ENCODE results near the gene ARHGAP31.
"Not testable (repeated sequence)": the region's sequence is repeated elsewhere in the genome, so short reads cannot be mapped to it uniquely, and the experiment has no call there.

Gene ARHGAP31, protein sequence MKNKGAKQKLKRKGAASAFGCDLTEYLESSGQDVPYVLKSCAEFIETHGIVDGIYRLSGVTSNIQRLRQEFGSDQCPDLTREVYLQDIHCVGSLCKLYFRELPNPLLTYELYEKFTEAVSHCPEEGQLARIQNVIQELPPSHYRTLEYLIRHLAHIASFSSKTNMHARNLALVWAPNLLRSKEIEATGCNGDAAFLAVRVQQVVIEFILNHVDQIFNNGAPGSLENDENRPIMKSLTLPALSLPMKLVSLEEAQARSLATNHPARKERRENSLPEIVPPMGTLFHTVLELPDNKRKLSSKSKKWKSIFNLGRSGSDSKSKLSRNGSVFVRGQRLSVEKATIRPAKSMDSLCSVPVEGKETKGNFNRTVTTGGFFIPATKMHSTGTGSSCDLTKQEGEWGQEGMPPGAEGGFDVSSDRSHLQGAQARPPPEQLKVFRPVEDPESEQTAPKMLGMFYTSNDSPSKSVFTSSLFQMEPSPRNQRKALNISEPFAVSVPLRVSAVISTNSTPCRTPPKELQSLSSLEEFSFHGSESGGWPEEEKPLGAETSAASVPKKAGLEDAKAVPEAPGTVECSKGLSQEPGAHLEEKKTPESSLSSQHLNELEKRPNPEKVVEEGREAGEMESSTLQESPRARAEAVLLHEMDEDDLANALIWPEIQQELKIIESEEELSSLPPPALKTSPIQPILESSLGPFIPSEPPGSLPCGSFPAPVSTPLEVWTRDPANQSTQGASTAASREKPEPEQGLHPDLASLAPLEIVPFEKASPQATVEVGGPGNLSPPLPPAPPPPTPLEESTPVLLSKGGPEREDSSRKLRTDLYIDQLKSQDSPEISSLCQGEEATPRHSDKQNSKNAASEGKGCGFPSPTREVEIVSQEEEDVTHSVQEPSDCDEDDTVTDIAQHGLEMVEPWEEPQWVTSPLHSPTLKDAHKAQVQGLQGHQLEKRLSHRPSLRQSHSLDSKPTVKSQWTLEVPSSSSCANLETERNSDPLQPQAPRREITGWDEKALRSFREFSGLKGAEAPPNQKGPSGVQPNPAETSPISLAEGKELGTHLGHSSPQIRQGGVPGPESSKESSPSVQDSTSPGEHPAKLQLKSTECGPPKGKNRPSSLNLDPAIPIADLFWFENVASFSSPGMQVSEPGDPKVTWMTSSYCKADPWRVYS (N-terminal part only)

GRCh38 chr3:119293871-119294695, at the start of gene ARHGAP31:
Gene ARHGAP31 (plus strand): TSS chr3:119294383. CDS start chr3:119294905, 522 bp downstream.
- peak; percentile 85 for DNase-seq

GRCh38 chr3:119245778-119246177, 48.4 kb upstream of the ARHGAP31 start:
- DNase-seq, result no peak

GRCh38 chr3:119255214-119255613, 39.0 kb upstream of the ARHGAP31 start:
- no peak for DNase-seq

DNA sequence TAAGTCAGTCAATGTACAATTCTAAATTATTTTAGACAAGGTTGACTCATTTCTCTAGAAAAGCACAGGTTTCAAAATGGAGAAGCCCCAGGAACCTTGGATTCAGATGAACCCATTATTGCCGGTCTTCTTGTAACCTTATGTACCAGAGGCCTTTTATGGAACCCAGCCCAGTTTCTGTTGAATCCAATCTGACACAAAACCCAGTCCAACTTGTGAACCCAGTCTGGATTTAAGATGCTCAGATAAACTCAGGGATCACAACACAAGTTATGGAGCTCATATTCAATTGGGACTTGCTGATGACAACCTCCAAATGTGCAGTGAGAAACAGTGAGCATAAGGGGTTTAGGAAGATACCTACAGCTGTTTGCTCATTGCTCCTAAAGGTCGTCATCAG, 37.1 kb upstream of the ARHGAP31 start:
- no peak for DNase-seq

DNA sequence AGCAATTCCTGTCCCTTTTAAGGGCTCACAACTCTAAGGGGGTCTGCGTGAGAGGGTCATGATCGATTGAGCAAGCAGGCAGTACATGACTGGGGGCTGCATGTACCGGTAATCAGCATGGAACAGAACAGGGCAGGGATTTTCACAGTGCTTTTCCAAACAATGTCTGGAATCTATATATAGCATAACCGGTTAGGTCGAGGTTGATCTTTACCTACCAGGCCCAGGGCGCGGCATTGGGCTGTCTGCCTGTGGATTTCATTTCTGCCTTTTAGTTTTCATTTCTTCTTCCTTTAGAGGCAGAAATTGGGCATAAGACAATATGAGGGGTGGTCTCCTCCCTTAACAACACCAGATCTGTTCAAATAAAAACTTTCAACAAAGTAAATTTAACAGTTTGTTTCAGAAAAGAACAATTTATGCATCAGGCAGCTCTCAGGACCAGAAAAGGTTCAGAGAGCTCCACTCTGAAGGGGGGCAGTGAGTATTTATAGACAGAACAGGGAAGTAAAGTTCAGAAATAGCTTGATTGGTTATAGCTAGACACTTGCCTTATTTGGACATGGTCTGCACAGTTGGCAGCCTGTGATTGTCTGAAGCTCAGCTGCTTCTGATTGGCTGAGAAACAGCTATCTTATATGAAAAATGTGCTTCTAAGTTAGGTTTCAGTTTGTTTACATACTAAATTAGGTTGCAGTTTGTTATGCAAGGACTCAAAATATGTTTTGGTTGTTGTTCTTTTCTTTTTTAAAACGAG, 36.4 kb upstream of the ARHGAP31 start:
- no peak for DNase-seq

- no peak for DNase-seq
Observed at GRCh38 chr3:119258915-119259314, 35.3 kb upstream of the ARHGAP31 start.

GRCh38 chr3:119259821-119260220, 34.4 kb upstream of the ARHGAP31 start:
- no peak for DNase-seq

GRCh38 chr3:119261055-119261454, 33.1 kb upstream of the ARHGAP31 start:
- no peak for DNase-seq

DNA sequence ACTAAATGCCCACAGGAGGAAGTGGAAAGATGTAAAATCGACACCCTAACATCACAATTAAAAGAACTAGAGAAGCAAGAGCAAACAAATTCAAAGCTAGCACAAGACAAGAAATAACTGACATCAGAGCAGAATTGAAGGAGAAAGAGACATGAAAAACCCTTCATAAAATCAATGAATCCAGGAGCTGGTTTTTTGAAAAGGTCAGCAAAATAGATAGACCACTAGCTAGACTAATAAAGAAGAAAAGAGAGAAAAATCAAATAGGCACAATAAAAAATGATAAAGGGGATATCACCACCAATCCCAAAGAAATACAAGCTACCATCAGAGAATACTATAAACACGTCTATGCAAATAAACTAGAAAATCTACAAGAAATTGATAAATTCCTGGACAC, 24.0 kb upstream of the ARHGAP31 start:
- DNase-seq, result not testable (repeated sequence)

- no peak for DNase-seq
Observed at GRCh38 chr3:119276680-119277079, 17.5 kb upstream of the ARHGAP31 start.

GRCh38 chr3:119279101-119279554, 15.1 kb upstream of the ARHGAP31 start:
- DNase-seq, result no peak

GRCh38 chr3:119279584-119280243, 14.5 kb upstream of the ARHGAP31 start:
- DNase-seq, result no peak

DNA sequence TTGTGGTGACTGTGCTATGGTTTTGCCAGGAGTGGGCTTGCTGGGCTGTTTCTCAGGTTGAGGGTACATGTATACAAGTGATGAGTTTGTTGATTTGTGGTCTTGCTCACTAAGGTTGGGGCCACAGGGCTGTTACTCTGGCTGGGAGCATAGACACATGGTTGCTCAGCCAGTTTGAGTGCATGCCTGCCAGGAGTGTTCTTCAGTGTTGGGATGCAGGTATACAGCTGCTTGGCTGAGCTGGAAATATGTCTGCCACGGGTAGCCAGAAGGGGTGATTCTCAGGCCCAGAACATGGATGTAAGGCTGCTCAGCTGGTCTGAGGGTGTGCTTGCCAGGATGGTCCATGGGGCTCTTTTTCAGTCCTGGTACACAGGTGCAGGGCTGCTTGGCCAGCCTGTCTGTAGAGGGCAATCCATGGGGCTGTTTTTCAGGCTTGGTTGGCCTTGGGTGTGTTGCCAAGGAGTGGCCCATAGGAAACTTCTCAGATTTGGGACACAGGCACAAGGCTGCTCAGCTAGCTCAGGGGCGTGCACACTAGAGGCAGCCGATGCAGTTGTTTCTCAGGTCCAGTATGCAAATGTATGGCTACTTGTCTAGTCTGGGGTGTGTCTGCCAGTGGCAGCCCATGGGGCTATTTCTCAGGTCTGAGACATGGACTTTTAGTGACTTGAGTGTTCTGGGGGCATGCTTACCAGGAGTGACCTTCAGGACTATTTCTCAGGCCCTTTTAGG, 5.3 kb upstream of the ARHGAP31 start:
- DNase-seq, result no peak

DNA sequence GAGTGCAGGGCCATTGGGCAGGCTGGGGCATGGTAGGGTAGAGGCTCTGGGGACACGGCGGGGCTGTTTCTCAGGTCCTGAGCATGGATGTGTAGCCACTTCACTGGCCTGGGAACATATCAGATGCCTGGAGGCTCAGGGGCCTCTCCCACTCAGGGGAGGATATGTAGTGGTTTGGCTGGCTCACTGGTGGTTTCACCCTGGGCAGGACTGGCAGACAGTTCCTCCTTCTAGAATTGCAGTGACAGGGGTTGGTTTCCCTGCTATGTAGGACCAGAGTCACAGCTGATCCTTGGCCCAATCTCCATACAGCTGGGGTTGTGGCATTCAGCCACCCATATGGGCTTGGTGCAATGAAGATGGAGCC, 4.8 kb upstream of the ARHGAP31 start:
- DNase-seq, result no peak

- DNase-seq, result no peak
Observed at GRCh38 chr3:119290613-119291012, 3.6 kb upstream of the ARHGAP31 start.

DNA sequence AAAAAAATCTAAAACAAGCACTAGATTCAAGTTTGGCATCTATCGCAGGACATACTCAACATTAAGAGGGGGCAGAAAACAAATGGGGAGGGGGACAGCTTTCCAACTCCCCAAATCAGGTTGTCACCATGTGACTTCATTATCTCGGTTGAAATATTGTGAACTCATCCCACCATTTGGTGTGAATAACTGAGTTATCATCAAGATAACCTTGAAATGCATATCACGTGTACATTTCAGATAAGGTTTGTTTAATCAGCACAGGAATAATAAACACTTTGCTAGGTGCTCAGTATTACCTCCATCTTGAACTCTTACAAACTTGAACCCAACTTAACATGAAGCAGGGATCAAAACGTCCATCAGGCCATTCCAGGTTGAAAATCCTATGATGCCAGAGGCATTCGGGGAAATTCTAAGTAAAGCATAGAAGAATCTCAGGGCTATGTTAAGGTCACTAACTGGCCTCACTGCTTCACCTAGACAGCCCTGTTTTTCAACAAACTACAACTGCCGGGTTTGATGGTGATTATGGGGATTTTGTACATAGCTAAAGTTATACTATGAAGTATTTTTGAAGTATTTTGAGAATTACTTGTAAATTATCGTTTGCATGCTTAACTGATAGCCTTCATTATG, 3.0 kb upstream of the ARHGAP31 start:
- DNase-seq, result no peak

DNA sequence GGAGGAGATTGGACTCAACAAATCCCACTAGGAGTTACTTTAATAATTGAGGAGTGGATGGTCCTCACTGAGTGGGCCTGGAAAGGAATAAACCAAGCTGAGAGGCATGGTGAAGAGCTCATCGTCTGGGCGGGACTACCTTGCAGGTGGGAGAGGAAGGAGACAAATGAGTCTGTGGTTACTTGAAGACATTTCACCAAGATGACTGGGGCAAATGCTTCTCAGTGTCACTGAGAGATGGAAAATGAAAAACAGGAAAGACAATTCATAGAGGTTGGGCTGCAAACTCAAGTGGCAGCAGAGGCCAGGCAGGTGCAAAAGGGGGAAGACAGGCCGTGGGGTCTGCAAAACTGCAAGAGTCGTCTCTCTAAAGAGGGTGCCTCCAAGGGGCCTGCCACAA, 1.5 kb upstream of the ARHGAP31 start:
- peak; percentile 29 for DNase-seq

DNA sequence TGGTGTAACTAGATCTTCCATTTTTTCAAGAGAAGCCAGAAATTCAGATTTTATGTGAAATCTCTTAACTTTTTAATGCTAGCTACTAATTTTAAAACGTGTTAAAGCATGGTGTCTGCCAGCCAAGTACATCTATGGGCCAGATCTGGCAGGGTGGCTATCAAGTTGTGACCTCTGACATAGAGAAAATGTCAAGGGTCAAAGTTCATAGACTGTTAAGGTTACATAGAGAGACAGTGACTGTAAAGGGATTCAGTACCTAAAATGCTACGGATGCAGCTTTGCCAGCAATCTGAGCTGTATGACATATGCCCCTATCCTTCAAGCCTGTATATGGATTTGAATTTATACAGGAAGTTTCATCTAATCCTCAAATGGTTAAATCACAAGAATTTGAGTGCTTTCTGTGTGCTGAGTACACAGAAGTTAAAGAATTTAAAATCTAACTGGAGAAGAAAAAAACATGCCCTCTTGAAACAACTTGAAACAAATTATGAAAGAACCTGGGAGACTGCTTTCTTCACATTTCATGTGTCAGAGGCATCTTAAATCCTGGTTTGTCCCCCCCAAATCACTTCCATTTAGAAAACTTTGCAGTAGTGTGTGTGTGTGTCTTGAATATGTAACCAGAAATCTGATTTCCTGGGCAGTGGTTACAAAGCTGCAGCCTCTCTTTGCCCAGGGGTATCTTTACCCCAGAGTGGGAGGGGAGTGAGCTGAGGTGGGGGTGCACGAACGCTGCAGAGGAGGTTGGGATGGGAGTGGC, 895 bp upstream of the ARHGAP31 start:
- DNase-seq, result no peak
